Natural killer cell (primary cell): Measurements from ENCODE around the gene HPS5. TPM values are rescaled to one million over a fixed set of nuclear protein-coding genes. Genes with fewer than 3 reads are reported as not detected.

Experiments used
- ATAC-seq, 3 donors: fragments of 150-1000 bp in 2 of 3; fragments of 200-7000 bp in 1 of 3; cut with Tn5 transposase; 1 replicate in 1 of 3; 2 replicates in 2 of 3; pipeline ENCODE4 v1.10.0; 2021; ENCODE audit warnings: mild to moderate bottlenecking in 2 of 3, moderate library complexity in 2 of 3
- DNase-seq, 2 donors: peaks; one replicate each; pipeline versions ENCODE4 v3.0.0 to v3.0.0-alpha.2; 2013 to 2021; ENCODE audit warnings: mixed read lengths in 1 of 2
- H3K27ac ChIP-seq: one replicate; pipeline ENCODE4 v1.5.1; 2013; ENCODE audit warnings: mild to moderate bottlenecking, low read length
- H3K27me3 ChIP-seq: one replicate; pipeline ENCODE4 v1.6.1; 2013; ENCODE audit warnings: low read length; ENCODE audit not compliant: control insufficient read depth, insufficient read depth
- H3K36me3 ChIP-seq: one replicate; pipeline ENCODE4 v1.6.1; 2013; ENCODE audit warnings: low read length; ENCODE audit not compliant: control insufficient read depth, insufficient read depth
- H3K4me1 ChIP-seq: one replicate; pipeline ENCODE4 v1.6.1; 2013; ENCODE audit warnings: low read length; ENCODE audit not compliant: control insufficient read depth, insufficient read depth
- H3K4me3 ChIP-seq: one replicate; pipeline ENCODE4 v1.5.1; 2013; ENCODE audit warnings: low read length
- H3K9me3 ChIP-seq: one replicate; pipeline ENCODE4 v1.6.1; 2013; ENCODE audit warnings: low read length; ENCODE audit not compliant: control insufficient read depth, insufficient read depth
- H3K27ac Mint-ChIP-seq, 2 donors: one replicate each; pipeline ENCODE4 v1.8.0; 2022; ENCODE audit warnings: mild to moderate bottlenecking in 2 of 2, mixed read lengths in 2 of 2, moderate library complexity in 1 of 2
- H3K27me3 Mint-ChIP-seq, 2 donors: one replicate each; pipeline ENCODE4 v1.8.0; 2022; ENCODE audit warnings: low read depth in 2 of 2, mixed read lengths in 2 of 2
- H3K36me3 Mint-ChIP-seq: one replicate; pipeline ENCODE4 v1.8.0; 2022; ENCODE audit warnings: mixed read lengths
- H3K4me1 Mint-ChIP-seq, 2 donors: one replicate each; pipeline ENCODE4 v1.8.0; 2022; ENCODE audit warnings: mixed read lengths in 2 of 2
- H3K4me3 Mint-ChIP-seq: one replicate; pipeline ENCODE4 v1.8.0; 2022; ENCODE audit warnings: mild to moderate bottlenecking, moderate library complexity, mixed read lengths
- H3K9me3 Mint-ChIP-seq, 2 donors: one replicate each; pipeline ENCODE4 v1.8.0; 2022; ENCODE audit warnings: mixed read lengths in 2 of 2
- CTCF ChIP-seq: fragments of 200-600 bp; IDR thresholded peaks from one replicate; pipeline ENCODE4 v1.8.0; 2022; ENCODE audit warnings: antibody characterized with exemption
- WGBS: methylation state at CpG from one replicate; pipeline ENCODE4 v1.1.7; 2013; ENCODE audit warnings: missing lambda C conversion rate; ENCODE audit not compliant: insufficient coverage; 5-methylcytosine and 5-hydroxymethylcytosine counted together
- intact Hi-C: fragments of 100-400 bp; cut with micrococcal nuclease; formaldehyde crosslinking; loops from one replicate; pipeline ENCODE4 v1.14.2; 2022
- total RNA-seq, 4 donors: library from RNA; stranded (reverse); fragments of 120-200 nt in 1 of 4; gene quantifications; one replicate each; pipeline versions ENCODE4 v1.2.3 to v1.2.4, GENCODE V29; 2013 to 2022

Gene HPS5
- total RNA-seq, 3 donors from 2014 or later (not counting 1 experiment from before 2014, with no cell fraction given) = 11.5 to 14.5 (median 14.0) TPM

- Mint-ChIP-seq H3K9me3 (no peaks in the 10 kb centered on the region), H3K4me3 (no peak overlapping the region), H3K27ac (no peak overlapping the region), H3K4me1 (peaks cover 5 to 8% of the 10 kb centered on the region in 2 donors), H3K36me3 (peaks cover 40% of the 10 kb centered on the region), H3K27me3 (no peaks in the 10 kb centered on the region)
- intact Hi-C loops = no loop called here
- Histone ChIP-seq H3K27ac (peak overlapping the region; percentile 12), H3K9me3 (no peaks in the 10 kb centered on the region), H3K36me3 (peaks cover 57% of the 10 kb centered on the region), H3K4me1 (no peaks in the 10 kb centered on the region), H3K4me3 (no peak overlapping the region), H3K27me3 (no peaks in the 10 kb centered on the region)
- WGBS = 91% methylated on average over 2 of the region's 2 CpGs
- no peak for ATAC-seq
- no peak for TF ChIP-seq CTCF
- DNase-seq = no peak
These were observed 39.3 kb downstream of the HPS5 start for GRCh38 chr11:18282626-18283025.

- WGBS = 33% methylated on average over 1 of the region's 4 CpGs
- DNase-seq (no peak), ATAC-seq (peak in 1 of 3 donors; percentile 17)
- no peaks in the 10 kb centered on the region for H3K9me3 ChIP-seq
- peaks cover 25% of the 10 kb centered on the region for H3K36me3 Mint-ChIP-seq
- no peaks in the 10 kb centered on the region for H3K27me3 ChIP-seq
- H3K27ac ChIP-seq = peak overlapping the region; percentile 59
- no peaks in the 10 kb centered on the region for H3K9me3 Mint-ChIP-seq
- H3K36me3 ChIP-seq = peaks cover 41% of the 10 kb centered on the region
- peak overlapping the region; percentile 66 to 69 for H3K27ac Mint-ChIP-seq
- H3K4me1 Mint-ChIP-seq = peaks cover 5 to 8% of the 10 kb centered on the region in 2 donors
- TF ChIP-seq CTCF = no peak
- intact Hi-C loops = no loop called here
- H3K4me3 ChIP-seq = no peak overlapping the region
- no peaks in the 10 kb centered on the region for H3K4me1 ChIP-seq
- no peaks in the 10 kb centered on the region for H3K27me3 Mint-ChIP-seq
- H3K4me3 Mint-ChIP-seq = no peak overlapping the region
These were observed 41.4 kb downstream of the HPS5 start for GRCh38 chr11:18280438-18281045.

GRCh38 chr11:18277565-18278271 lies 44.2 kb downstream of the HPS5 start:
- DNase-seq = no peak

More at GRCh38 chr11:18277565-18278271, 44.2 kb downstream of the HPS5 start:
- Histone ChIP-seq H3K4me3 (no peak overlapping the region), H3K36me3 (peaks cover 25% of the 10 kb centered on the region), H3K27ac (no peak overlapping the region), H3K4me1 (no peaks in the 10 kb centered on the region), H3K9me3 (no peaks in the 10 kb centered on the region), H3K27me3 (no peaks in the 10 kb centered on the region)
- Mint-ChIP-seq H3K9me3 (no peaks in the 10 kb centered on the region), H3K4me1 (peaks cover 5 to 8% of the 10 kb centered on the region in 2 donors), H3K4me3 (no peak overlapping the region), H3K27me3 (no peaks in the 10 kb centered on the region), H3K36me3 (peaks cover 15% of the 10 kb centered on the region), H3K27ac (no peak overlapping the region)
- intact Hi-C loops = no loop called here
- TF ChIP-seq CTCF = no peak
- WGBS = 96% methylated on average over 3 of the region's 5 CpGs
- ATAC-seq = no peak
